ENCODE measurements around the gene PTH1R.

PTH1R gene

DNA sequence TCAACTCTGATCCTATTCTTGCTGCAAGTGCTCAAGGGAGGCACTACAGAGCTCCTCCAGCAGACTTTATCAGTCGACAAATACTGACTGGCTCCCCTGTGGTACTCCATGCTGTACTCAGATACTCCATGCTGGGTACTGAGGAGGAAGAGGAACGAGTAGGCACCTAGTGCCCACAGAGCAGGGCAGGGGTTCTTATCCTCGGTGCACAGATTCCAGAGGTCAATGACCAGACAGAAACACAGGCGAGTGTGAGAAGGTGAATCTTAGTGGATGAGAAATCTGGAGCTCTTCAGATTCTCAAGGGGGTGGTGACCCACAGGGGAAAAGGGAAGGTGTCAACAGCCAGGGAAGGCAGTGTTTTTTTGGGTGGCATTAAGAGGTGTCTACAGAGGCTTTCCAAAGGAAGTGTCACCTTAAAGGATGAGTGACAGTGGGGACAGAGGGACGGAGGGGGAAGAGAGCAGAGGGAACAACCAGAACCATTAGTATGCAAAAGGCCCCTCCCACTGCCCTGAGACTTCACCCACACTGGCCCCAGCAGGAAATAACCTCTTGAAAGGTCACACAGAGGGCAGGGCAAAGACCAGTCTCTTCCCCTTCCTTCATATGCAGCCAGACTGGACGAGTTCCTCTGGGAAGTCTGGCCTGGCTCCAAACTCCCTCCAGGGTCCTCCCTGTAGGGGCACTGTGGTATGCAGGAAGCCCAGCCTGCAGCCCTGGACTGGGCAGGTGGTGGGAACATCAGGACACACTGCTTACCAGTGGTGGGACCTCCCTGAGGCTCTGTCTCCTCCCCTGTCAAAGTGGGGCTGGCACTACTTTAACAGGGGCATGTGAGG is 71.5 kb downstream of the PTH1R start:
- Histone ChIP-seq H2AFZ (ENCODE audit: low read depth, low read length) (no peak overlapping the region), H3K27me3 (ENCODE audit: insufficient read depth, low read length, poor library complexity) (no peaks in the 10 kb centered on the region), H3K9me3 (ENCODE audit: insufficient read depth, low read length, severe bottlenecking) (no peaks in the 10 kb centered on the region), H3K36me3 (ENCODE audit: insufficient read depth, low read length) (peaks cover 46% of the 10 kb centered on the region), H3K4me3 (ENCODE audit: low read depth in 1 of 2, low read length in 2 of 2) (no peak overlapping the region), H3K27ac (ENCODE audit: low read length) (peak overlapping the region; percentile 69), H3K4me1 (ENCODE audit: insufficient read depth, low read length) (peaks cover 60% of the 10 kb centered on the region), H3K9ac (ENCODE audit: low read depth, low read length) (no peak overlapping the region), H4K20me1 (ENCODE audit: insufficient read depth, low read length) (peaks cover 87% of the 10 kb centered on the region), H3K4me2 (ENCODE audit: insufficient read depth, low read length) (no peak overlapping the region), H3K79me2 (ENCODE audit: insufficient read depth, low read length) (peaks cover 97% of the 10 kb centered on the region)
- TF ChIP-seq, protein P1, sequence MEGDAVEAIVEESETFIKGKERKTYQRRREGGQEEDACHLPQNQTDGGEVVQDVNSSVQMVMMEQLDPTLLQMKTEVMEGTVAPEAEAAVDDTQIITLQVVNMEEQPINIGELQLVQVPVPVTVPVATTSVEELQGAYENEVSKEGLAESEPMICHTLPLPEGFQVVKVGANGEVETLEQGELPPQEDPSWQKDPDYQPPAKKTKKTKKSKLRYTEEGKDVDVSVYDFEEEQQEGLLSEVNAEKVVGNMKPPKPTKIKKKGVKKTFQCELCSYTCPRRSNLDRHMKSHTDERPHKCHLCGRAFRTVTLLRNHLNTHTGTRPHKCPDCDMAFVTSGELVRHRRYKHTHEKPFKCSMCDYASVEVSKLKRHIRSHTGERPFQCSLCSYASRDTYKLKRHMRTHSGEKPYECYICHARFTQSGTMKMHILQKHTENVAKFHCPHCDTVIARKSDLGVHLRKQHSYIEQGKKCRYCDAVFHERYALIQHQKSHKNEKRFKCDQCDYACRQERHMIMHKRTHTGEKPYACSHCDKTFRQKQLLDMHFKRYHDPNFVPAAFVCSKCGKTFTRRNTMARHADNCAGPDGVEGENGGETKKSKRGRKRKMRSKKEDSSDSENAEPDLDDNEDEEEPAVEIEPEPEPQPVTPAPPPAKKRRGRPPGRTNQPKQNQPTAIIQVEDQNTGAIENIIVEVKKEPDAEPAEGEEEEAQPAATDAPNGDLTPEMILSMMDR (IDR thresholded peaks at IDR 0.05; ENCODE audit: borderline replicate concordance, extremely low read depth, low read length, poor library complexity, severe bottlenecking), result no peak
- no peak for TF ChIP-seq EZH2 (IDR thresholded peaks at IDR 0.05; ENCODE audit: borderline replicate concordance, low read depth, low read length, severe bottlenecking)
- ATAC-seq (ENCODE audit: insufficient read depth, low read depth) (no peak), DNase-seq (no peak)

DNA sequence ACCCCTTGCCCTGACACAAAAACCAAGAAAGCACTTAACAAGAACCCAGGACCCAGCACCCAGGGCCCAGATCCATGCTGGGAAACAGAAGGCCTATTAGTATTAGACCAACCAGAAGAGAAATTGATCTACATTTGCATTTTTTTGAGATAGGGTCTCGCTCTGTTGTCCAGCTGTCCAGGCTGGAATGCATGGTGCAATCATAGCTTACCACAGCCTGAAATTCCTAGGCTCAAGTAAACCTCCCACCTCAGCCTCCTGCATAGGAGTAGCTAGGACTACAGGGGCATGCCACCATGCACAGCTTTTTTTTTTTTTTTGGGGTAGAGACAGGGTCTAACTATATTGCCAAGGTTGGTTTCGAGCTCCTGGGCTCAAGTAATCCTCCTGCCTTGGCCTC is 72.7 kb downstream of the PTH1R start:
- H3K79me2 ChIP-seq (ENCODE audit: insufficient read depth, low read length), result peaks cover 97% of the 10 kb centered on the region
- H3K27me3 ChIP-seq (ENCODE audit: insufficient read depth, low read length, poor library complexity), result no peaks in the 10 kb centered on the region
- H3K4me1 ChIP-seq (ENCODE audit: insufficient read depth, low read length), result peaks cover 72% of the 10 kb centered on the region
- peaks cover 42% of the 10 kb centered on the region for H3K36me3 ChIP-seq (ENCODE audit: insufficient read depth, low read length)
- H2AFZ ChIP-seq (ENCODE audit: low read depth, low read length), result no peak overlapping the region
- peaks cover 78% of the 10 kb centered on the region for H4K20me1 ChIP-seq (ENCODE audit: insufficient read depth, low read length)
- no peaks in the 10 kb centered on the region for H3K9me3 ChIP-seq (ENCODE audit: insufficient read depth, low read length, severe bottlenecking)
- no peak for DNase-seq
- no peak overlapping the region for H3K4me3 ChIP-seq (ENCODE audit: low read depth in 1 of 2, low read length in 2 of 2)
- peak overlapping the region; percentile 30; the same call in 1 of the 2 replicates for H3K27ac ChIP-seq (ENCODE audit: low read length)
- no peak overlapping the region for H3K4me2 ChIP-seq (ENCODE audit: insufficient read depth, low read length)
- ATAC-seq (ENCODE audit: insufficient read depth, low read depth), result no peak
- H3K9ac ChIP-seq (ENCODE audit: low read depth, low read length), result no peak overlapping the region
- no peak for TF ChIP-seq EZH2 (IDR thresholded peaks at IDR 0.05; ENCODE audit: borderline replicate concordance, low read depth, low read length, severe bottlenecking)
- TF ChIP-seq, protein P1 (IDR thresholded peaks at IDR 0.05; ENCODE audit: borderline replicate concordance, extremely low read depth, low read length, poor library complexity, severe bottlenecking), result no peak

DNA sequence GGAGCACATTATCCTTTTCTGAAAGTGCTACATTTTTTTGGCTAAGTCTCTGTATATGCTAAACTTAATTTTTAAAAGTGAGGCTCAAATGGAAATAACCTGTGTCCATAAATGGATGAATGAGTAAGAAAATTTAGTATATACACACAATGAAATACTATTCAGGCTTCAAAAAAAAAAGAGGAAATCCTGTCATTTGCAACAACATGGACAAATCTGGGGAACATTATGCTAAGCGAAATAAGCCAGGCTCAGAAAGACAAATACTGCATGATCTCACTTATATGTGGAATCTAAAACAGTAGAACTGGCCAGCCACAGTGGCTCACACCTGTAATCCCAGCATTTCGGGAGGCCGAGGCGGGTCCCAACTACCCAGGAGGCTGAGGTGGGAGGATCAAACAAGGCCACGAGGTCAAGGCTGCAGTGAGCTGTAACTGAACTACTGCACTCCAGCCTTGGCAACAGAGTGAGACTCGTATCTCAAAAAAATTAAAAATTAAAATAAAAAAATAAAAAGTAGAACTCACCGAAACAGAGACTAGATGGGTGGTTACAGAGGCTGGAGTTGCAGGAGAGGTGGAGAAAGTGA is 73.2 kb downstream of the PTH1R start:
- Histone ChIP-seq H3K4me1 (ENCODE audit: insufficient read depth, low read length) (peaks cover 77% of the 10 kb centered on the region), H3K9ac (ENCODE audit: low read depth, low read length) (no peak overlapping the region), H2AFZ (ENCODE audit: low read depth, low read length) (no peak overlapping the region), H3K79me2 (ENCODE audit: insufficient read depth, low read length) (peaks cover 97% of the 10 kb centered on the region), H4K20me1 (ENCODE audit: insufficient read depth, low read length) (peaks cover 74% of the 10 kb centered on the region), H3K4me2 (ENCODE audit: insufficient read depth, low read length) (no peak overlapping the region), H3K27ac (ENCODE audit: low read length) (0 out of 2 replicates have a peak overlapping the region, but pooled peaks have one; percentile 30), H3K36me3 (ENCODE audit: insufficient read depth, low read length) (peaks cover 38% of the 10 kb centered on the region), H3K9me3 (ENCODE audit: insufficient read depth, low read length, severe bottlenecking) (no peaks in the 10 kb centered on the region), H3K27me3 (ENCODE audit: insufficient read depth, low read length, poor library complexity) (no peaks in the 10 kb centered on the region), H3K4me3 (ENCODE audit: low read depth in 1 of 2, low read length in 2 of 2) (no peak overlapping the region)
- no peak for TF ChIP-seq EZH2 (IDR thresholded peaks at IDR 0.05; ENCODE audit: borderline replicate concordance, low read depth, low read length, severe bottlenecking)
- TF ChIP-seq, protein P1 (IDR thresholded peaks at IDR 0.05; ENCODE audit: borderline replicate concordance, extremely low read depth, low read length, poor library complexity, severe bottlenecking), result no peak
- DNase-seq (no peak), ATAC-seq (ENCODE audit: insufficient read depth, low read depth) (no peak)
